Measurements from ENCODE around the gene PLA1A.
"Not testable (repeated sequence)": the region's sequence is repeated elsewhere in the genome, so short reads cannot be mapped to it uniquely, and the experiment has no call there.

PLA1A gene, protein sequence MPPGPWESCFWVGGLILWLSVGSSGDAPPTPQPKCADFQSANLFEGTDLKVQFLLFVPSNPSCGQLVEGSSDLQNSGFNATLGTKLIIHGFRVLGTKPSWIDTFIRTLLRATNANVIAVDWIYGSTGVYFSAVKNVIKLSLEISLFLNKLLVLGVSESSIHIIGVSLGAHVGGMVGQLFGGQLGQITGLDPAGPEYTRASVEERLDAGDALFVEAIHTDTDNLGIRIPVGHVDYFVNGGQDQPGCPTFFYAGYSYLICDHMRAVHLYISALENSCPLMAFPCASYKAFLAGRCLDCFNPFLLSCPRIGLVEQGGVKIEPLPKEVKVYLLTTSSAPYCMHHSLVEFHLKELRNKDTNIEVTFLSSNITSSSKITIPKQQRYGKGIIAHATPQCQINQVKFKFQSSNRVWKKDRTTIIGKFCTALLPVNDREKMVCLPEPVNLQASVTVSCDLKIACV

DNA sequence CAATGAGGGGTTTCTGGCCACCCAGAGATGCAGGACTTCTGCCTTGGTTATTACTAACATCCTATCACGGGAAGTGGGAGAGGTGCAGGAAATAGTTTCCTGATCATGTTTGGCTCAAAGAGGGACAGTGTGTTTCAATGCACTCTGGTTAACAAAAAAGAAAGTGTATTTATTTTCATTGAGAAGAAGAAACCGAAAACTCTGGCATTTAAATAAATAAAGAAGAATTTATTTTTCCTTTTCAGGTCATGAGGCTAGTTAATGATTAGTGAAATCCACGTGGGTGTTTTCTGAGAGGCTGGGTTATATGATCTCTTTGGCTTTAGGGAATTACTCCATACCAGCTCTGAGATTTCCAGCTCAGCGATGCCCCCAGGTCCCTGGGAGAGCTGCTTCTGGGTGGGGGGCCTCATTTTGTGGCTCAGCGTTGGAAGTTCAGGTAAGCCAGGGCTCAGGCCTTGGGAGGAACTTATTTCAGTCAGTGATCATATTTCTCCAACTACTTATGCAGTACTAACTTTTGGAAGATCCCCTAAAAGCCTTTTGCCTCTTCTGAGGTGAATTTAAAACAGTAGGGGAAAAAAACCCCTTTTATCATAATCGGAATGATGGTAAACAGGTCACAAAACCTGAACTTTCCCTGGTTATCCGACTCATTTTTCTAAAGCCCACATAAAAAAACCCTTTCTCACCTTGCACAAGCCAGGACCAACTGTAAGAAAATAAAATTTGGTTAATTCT is at the start of gene PLA1A:
PLA1A (plus strand) TSS at position 338 of the 741 bp plus-strand sequence; CDS start at position 367, 29 bp downstream.
- H3K9me3 ChIP-seq (ENCODE audit: low read length): no peaks in the 10 kb centered on the region
- H2AFZ ChIP-seq (ENCODE audit: low read depth, low read length): no peak within 1 kb of the TSS
- H3K36me3 ChIP-seq (ENCODE audit: insufficient read depth, low read length): no peaks in the 10 kb centered on the region
- no peaks in the 10 kb centered on the region for H3K4me1 ChIP-seq (ENCODE audit: insufficient read depth, low read length)
- no peak within 1 kb of the TSS for H3K4me3 ChIP-seq (ENCODE audit: low read length)
- peaks cover 3% of the 10 kb centered on the region for H3K27me3 ChIP-seq (ENCODE audit: insufficient read depth, low read length)

DNA sequence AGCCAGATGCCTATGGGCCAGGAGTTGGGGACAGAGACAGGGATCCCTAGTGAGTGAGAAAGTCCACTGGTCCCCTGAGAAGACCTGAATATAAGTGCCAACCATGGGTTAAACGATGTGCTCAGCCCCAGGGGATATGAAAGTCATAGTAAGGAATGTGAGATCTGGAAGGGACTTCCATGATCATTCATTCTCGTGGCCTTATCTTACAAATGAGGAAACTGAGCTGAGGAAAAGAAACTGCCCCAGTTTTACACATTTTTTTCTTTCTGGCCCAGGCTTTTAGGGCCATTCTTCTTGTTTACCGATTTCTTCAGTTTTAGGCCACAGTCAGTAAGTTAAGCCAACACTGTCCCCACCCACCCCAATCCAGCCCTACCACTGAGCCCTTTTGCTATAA is 49.3 kb upstream of the PLA1A start:
- H3K9me3 ChIP-seq (ENCODE audit: low read length): no peaks in the 10 kb centered on the region
- H3K36me3 ChIP-seq (ENCODE audit: insufficient read depth, low read length): no peaks in the 10 kb centered on the region
- no peak overlapping the region for H2AFZ ChIP-seq (ENCODE audit: low read depth, low read length)
- no peaks in the 10 kb centered on the region for H3K4me1 ChIP-seq (ENCODE audit: insufficient read depth, low read length)
- no peaks in the 10 kb centered on the region for H3K27me3 ChIP-seq (ENCODE audit: insufficient read depth, low read length)
- H3K4me3 ChIP-seq (ENCODE audit: low read length): no peak overlapping the region

DNA sequence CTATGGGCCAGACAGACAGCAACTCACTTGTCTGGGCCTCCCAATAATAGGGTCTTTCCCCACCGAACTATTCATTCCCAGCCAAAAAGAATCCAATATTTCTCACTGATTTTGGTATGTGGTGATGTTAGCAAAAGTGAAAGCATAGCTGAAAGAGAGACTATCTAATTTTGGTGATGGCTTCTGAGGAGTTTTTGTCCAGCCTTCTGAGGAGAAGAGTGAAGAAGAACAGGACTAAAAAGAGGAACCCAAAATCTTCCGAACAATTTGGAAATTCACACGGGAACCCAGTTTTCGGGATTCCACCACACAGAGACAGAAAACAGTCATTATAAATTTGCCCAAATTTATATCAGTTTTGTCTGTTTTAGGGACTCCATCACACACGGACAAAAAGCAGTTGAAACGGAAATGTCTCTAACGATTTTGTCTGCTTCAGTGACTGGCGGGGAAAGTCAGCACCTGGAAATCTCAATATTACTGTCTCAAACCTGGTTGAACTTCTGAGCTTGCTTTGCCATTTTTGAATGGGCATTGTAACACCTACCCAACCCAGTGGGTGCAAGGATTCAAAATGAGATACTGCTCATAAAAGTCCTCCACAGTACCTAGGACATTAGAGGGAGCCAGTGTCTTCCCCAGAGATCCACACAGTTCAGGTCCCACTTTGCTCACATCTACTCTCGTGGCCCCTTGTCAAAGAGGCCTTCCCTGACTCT is 47.3 kb upstream of the PLA1A start:
- Histone ChIP-seq H3K9me3 (ENCODE audit: low read length) (no peaks in the 10 kb centered on the region), H3K27me3 (ENCODE audit: insufficient read depth, low read length) (peaks cover 1% of the 10 kb centered on the region), H2AFZ (ENCODE audit: low read depth, low read length) (no peak overlapping the region), H3K36me3 (ENCODE audit: insufficient read depth, low read length) (no peaks in the 10 kb centered on the region), H3K4me3 (ENCODE audit: low read length) (no peak overlapping the region), H3K4me1 (ENCODE audit: insufficient read depth, low read length) (no peaks in the 10 kb centered on the region)

DNA sequence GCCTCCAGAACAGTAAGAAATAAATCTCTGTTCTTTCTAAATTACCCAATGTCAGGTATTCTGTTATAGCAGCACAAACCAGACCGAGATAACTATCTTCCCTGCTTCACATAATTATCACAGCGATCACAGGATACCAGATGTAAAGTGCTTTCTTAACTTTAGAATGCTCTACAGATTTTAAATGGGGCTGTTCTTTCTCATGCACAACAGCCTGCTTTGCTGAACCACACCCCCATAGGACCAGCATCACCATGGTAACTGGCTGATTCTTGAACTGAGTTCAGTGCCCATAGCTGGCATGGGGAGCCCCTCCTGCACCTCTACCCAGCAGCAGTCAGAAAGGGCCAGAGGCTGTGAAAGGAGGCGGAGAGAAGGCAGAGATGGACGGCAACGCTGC is 46.1 kb upstream of the PLA1A start:
- H3K4me3 ChIP-seq (ENCODE audit: low read length): no peak overlapping the region
- no peaks in the 10 kb centered on the region for H3K36me3 ChIP-seq (ENCODE audit: insufficient read depth, low read length)
- no peaks in the 10 kb centered on the region for H3K4me1 ChIP-seq (ENCODE audit: insufficient read depth, low read length)
- H3K9me3 ChIP-seq (ENCODE audit: low read length): no peaks in the 10 kb centered on the region
- peaks cover 3% of the 10 kb centered on the region for H3K27me3 ChIP-seq (ENCODE audit: insufficient read depth, low read length)
- H2AFZ ChIP-seq (ENCODE audit: low read depth, low read length): no peak overlapping the region

DNA sequence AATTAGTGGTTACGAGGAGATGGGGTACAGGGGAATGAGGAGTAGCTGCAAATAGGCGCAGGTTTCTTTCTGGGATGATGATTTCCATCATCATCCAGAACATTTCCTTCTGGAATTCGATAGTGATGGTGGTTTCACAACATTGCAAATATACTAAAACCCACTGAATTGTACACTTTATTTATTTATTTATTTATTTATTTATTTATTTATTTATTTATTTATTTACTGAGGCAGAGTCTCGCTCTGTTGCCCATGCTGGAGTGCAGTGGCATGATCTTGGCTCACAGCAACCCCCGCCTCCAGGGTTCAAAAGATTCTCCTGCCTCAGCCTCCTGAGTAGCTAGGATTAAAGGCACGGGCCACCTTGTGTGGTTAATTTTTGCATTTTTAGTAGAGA is 44.8 kb upstream of the PLA1A start:
- H3K4me1 ChIP-seq (ENCODE audit: insufficient read depth, low read length); H3K9me3 ChIP-seq (ENCODE audit: low read length); H3K27me3 ChIP-seq (ENCODE audit: insufficient read depth, low read length); H3K36me3 ChIP-seq (ENCODE audit: insufficient read depth, low read length); H3K4me3 ChIP-seq (ENCODE audit: low read length); H2AFZ ChIP-seq (ENCODE audit: low read depth, low read length): not testable (repeated sequence)

DNA sequence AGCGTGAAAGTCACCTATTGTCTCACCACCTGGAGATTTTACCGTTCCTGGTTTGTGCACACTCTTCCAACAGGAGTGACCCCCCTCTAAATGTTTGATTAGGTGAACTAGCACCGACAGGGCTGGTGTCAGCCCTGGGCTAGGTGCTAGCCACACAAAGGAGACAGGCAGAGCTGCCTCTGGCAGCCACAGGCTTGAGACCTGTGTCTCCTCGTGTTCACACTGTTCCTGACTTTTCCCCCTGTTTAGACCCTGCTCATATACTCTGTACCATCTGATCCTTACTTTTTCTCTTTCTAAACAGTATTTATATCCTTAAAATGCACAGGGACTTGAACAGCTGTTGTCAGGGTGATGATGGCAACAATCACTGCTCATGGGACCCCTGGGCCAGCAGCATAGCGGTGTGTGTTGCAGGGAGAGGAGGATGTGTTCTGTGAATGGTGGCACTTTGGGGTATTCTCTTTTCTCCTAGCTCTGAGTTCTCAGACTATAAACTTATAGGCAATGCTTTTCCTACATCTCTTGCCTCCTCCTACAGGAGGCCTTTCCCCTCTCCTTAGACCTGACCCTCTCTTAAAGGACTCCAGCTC is 43.8 kb upstream of the PLA1A start:
- H2AFZ ChIP-seq (ENCODE audit: low read depth, low read length): no peak overlapping the region
- no peaks in the 10 kb centered on the region for H3K36me3 ChIP-seq (ENCODE audit: insufficient read depth, low read length)
- H3K9me3 ChIP-seq (ENCODE audit: low read length): no peaks in the 10 kb centered on the region
- H3K4me3 ChIP-seq (ENCODE audit: low read length): no peak overlapping the region
- H3K4me1 ChIP-seq (ENCODE audit: insufficient read depth, low read length): no peaks in the 10 kb centered on the region
- peaks cover 3% of the 10 kb centered on the region for H3K27me3 ChIP-seq (ENCODE audit: insufficient read depth, low read length)

DNA sequence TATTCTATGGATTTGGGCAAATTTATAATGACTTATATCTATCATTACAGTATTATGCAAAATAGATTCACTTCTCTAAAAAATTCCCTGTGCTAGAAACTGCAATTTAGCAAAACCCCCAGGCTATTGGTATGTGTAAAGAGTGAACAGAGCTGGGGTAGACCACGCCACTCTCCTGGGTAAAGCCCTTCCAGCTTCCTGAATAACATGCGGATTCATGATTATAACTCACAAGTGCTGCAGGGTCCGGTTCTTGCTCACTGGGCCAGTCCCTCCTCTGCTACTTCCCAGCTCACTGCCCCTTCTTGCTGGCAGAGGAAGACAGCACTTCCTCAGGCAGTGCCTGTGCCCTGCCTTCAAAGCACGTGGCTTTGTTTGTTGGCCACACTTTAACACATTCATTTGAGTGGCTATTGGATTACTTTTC is 42.4 kb upstream of the PLA1A start:
- Histone ChIP-seq H3K4me3 (ENCODE audit: low read length) (no peak overlapping the region), H3K9me3 (ENCODE audit: low read length) (no peaks in the 10 kb centered on the region), H3K4me1 (ENCODE audit: insufficient read depth, low read length) (no peaks in the 10 kb centered on the region), H3K27me3 (ENCODE audit: insufficient read depth, low read length) (peaks cover 3% of the 10 kb centered on the region), H3K36me3 (ENCODE audit: insufficient read depth, low read length) (no peaks in the 10 kb centered on the region), H2AFZ (ENCODE audit: low read depth, low read length) (no peak overlapping the region)

DNA sequence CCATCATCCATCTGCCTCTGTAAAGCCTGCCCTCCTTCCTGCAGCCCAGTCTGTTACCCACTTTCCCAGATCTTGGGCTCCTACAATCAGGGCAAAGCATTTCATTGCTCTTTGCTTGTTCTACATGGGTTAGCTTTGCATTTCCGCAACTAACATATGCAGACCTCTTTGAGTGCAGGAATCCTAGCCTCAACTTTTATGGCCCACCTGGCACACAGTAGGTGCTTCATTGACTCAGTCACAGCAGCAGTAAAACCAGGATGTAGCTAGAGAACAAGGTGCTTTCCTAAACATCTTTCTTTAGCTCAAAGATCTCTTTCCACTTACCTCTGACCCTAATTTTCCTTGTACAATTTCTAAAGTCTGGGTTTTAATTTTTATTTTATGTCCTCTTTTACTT is 41.8 kb upstream of the PLA1A start:
- Histone ChIP-seq H2AFZ (ENCODE audit: low read depth, low read length) (no peak overlapping the region), H3K27me3 (ENCODE audit: insufficient read depth, low read length) (peaks cover 3% of the 10 kb centered on the region), H3K4me3 (ENCODE audit: low read length) (no peak overlapping the region), H3K36me3 (ENCODE audit: insufficient read depth, low read length) (no peaks in the 10 kb centered on the region), H3K9me3 (ENCODE audit: low read length) (no peaks in the 10 kb centered on the region), H3K4me1 (ENCODE audit: insufficient read depth, low read length) (no peaks in the 10 kb centered on the region)

DNA sequence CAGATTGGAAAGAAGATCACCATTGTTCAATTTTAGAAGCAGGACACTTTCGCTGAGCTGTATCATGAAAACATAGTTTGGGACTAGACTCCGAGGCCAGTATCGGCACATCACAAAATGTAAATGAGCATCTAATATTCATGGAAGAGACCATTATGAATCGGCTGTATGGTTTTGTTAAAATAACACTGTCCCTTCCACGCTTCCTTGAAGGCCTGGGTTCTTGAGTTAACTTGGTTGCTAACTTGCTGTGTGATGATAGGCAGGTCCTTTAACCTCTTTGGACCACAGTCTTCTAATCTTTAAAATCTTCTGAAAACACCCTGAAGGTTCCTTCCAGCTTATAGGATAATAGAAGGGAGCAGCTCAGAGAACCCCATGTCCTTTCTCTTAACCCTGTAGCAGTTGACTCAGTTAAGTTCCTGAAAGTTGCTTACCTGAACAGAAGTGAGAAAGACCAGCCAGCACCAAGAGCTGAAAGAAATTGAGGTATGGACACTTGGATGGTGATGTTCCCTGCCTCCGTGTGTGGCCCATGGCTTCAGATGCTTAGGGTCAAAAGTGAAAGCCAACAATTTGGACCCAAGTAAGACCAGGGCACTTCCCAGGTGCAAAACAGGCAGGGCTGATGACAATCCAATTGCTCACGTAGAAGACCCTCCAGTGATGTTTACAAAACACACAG is 40.4 kb upstream of the PLA1A start:
- Histone ChIP-seq H3K9me3 (ENCODE audit: low read length) (no peaks in the 10 kb centered on the region), H3K4me1 (ENCODE audit: insufficient read depth, low read length) (no peaks in the 10 kb centered on the region), H2AFZ (ENCODE audit: low read depth, low read length) (no peak overlapping the region), H3K27me3 (ENCODE audit: insufficient read depth, low read length) (peaks cover 3% of the 10 kb centered on the region), H3K36me3 (ENCODE audit: insufficient read depth, low read length) (no peaks in the 10 kb centered on the region), H3K4me3 (ENCODE audit: low read length) (no peak overlapping the region)

DNA sequence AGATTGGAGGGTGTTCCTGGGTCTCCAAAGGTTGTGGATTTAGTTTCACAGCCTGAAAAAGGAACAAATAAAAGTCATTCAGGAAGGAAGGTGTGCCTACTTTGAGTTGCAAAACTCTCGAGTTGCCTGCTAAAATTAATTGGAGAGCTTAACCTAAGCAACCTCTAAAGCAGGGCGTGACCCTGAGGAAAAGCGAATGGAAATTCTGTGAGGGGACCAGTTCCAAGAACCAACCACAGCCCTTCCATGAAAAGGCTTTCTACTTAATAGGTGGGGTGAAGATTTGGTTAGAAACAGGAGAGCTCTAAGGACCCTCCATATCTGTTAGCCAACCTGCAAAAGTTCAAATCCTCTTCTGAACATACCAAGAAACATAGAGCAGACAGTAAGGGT is 39.8 kb upstream of the PLA1A start:
- Histone ChIP-seq H3K27me3 (ENCODE audit: insufficient read depth, low read length) (peaks cover 3% of the 10 kb centered on the region), H3K9me3 (ENCODE audit: low read length) (no peaks in the 10 kb centered on the region), H3K4me1 (ENCODE audit: insufficient read depth, low read length) (no peaks in the 10 kb centered on the region), H3K4me3 (ENCODE audit: low read length) (no peak overlapping the region), H3K36me3 (ENCODE audit: insufficient read depth, low read length) (no peaks in the 10 kb centered on the region), H2AFZ (ENCODE audit: low read depth, low read length) (no peak overlapping the region)

DNA sequence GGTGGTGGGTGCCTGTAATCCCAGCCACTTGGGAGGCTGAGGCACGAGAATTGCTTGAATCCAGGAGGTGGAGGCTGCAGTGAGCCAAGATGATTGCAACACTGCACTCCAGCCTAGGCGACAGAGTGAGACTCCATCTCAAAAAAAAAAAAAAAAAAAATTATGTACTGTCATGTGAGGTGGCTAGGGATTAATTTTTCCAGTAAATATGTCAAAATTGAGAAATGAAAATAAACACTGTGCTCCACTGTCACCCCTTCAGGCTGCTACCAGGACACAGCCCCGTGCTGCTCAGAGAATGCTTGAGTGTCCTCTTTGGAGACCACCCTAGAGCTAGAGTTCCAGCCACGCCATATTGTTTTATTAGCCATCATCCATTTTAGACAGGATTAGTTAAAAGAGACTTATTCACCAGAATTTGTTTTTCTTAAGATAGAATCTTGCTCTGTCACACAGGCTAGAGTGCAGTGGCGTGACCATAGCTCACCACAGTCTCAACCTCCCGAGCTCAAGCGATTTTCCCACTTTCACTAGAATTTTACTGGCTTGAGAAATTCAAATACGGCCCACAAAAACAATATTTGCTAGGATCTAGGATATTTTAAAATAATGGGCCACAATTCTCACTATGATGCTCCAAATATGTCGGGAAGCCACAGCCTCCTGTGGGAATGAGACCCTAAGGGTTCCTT is 38.9 kb upstream of the PLA1A start:
- peaks cover 3% of the 10 kb centered on the region for H3K27me3 ChIP-seq (ENCODE audit: insufficient read depth, low read length)
- H3K9me3 ChIP-seq (ENCODE audit: low read length): no peaks in the 10 kb centered on the region
- H3K36me3 ChIP-seq (ENCODE audit: insufficient read depth, low read length): no peaks in the 10 kb centered on the region
- no peaks in the 10 kb centered on the region for H3K4me1 ChIP-seq (ENCODE audit: insufficient read depth, low read length)
- no peak overlapping the region for H2AFZ ChIP-seq (ENCODE audit: low read depth, low read length)
- H3K4me3 ChIP-seq (ENCODE audit: low read length): no peak overlapping the region

DNA sequence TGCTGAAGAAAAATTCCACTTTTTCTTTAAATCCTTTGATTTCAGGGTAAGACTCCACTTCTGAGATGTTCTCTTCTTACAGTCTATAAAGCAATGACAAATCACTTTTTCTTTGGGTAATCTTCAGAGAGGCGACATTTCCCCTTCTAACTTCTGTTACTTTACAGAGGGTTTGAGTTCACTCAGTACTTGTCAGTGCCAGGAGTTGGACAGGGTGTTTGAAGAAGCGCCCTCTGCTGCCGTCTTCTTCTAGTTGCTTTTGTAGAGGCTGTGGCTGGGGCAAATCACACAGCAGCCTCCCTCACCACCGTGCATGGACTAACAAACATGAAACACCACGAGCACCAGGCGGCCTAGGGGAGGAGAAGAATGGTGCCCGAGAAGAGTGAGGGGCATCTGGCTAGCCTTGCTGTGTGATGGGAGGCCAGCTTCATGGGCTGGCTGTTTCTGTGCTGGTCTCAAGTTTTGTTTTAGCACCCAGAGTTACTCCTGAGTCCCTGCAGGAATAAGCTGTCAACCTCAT is 38.2 kb upstream of the PLA1A start, which contains the start of gene CD80:
CD80 (minus strand) TSS at position 174 of the 523 bp plus-strand sequence. CDS start 1,886 bp downstream, outside the sequence.
- Histone ChIP-seq H3K27me3 (ENCODE audit: insufficient read depth, low read length) (peaks cover 3% of the 10 kb centered on the region), H3K36me3 (ENCODE audit: insufficient read depth, low read length) (no peaks in the 10 kb centered on the region), H3K4me1 (ENCODE audit: insufficient read depth, low read length) (no peaks in the 10 kb centered on the region), H3K9me3 (ENCODE audit: low read length) (no peaks in the 10 kb centered on the region), H2AFZ (ENCODE audit: low read depth, low read length) (no peak within 1 kb of the TSS), H3K4me3 (ENCODE audit: low read length) (no peak within 1 kb of the TSS)

Measured in neuron (in vitro differentiated cells).